AML-193 (cell line): ENCODE data around the gene PITPNM2.
A peak's percentile ranks its signal among the peaks of the same experiment; 100 is the strongest.

ENCODE experiments used
- DNase-seq, 2 experiments: peaks; one replicate each; lab custom pipeline; 2025; lab: John Stamatoyannopoulos, UW

The PITPNM2 gene

GRCh38 chr12:123150744-123151456 is at the start of gene PITPNM2:
Gene PITPNM2 (minus strand): TSS chr12:123151090. CDS start chr12:123034590, 116,500 bp downstream.
- DNase-seq: peak; percentile 19 to 28

GRCh38 chr12:123200414-123200813 is 49.5 kb upstream of the PITPNM2 start:
- DNase-seq: no peak

- DNase-seq: no peak
Observed at GRCh38 chr12:123199936-123200335, 49.0 kb upstream of the PITPNM2 start.

GRCh38 chr12:123187637-123188036 is 36.7 kb upstream of the PITPNM2 start:
- no peak for DNase-seq

DNA sequence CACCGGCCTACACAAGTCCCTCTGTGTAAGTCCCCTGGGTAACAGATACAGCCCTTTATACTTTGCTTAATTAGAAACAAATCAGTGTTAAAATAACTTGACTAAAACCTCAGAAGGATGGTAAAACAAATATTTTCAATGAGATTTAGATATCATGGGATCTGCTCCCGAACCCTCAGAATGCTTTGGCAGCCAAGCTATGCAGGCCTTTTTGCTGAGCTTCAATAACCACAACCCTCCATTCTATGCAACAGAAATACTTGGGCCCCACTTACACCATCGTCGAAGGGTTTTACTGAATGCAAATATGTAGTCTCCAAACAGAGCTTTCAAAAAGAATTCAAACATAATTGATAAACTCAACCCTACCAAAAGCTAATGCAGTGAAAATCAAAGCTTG is 29.3 kb upstream of the PITPNM2 start:
- no peak for DNase-seq

DNA sequence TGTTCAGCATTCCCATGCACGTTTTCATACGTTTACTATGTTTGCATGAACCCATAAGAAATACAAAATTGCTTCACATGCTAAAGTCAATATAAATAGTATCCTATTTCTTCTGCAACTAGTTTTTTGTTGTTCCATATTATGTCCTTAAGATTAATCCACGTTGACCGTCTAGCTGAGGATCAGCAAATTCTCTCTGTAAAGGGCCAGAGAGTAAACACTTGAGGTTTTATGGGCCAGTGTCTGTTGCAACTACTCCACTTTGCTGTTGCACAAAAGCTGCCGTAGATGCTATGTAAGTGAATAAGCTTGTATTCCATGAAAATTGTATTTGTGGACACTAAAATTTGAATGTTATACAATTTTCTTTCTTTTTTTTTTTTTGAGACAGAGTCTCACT is 21.1 kb upstream of the PITPNM2 start:
- no peak for DNase-seq

- DNase-seq: no peak
Observed at GRCh38 chr12:123167329-123167728, 16.4 kb upstream of the PITPNM2 start.

DNA sequence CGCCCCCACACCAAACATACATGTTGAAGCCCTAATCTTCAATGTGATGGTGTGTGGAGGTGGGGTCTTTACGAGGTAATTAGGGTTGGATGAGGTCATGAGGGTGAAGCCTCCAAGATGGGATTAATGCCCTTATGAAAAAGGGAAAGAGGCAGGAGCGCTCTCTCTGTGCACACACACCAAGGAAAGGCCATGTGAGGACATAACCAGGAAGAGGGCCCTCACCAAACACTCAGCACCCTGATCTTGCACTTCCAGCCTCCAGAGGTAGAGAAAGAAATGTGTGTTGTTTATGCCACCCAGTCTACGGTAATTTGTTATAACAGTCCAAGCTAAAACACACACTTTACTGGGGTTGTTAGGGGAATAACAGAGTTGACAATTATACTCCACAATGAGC is 14.6 kb upstream of the PITPNM2 start:
- DNase-seq: no peak

DNA sequence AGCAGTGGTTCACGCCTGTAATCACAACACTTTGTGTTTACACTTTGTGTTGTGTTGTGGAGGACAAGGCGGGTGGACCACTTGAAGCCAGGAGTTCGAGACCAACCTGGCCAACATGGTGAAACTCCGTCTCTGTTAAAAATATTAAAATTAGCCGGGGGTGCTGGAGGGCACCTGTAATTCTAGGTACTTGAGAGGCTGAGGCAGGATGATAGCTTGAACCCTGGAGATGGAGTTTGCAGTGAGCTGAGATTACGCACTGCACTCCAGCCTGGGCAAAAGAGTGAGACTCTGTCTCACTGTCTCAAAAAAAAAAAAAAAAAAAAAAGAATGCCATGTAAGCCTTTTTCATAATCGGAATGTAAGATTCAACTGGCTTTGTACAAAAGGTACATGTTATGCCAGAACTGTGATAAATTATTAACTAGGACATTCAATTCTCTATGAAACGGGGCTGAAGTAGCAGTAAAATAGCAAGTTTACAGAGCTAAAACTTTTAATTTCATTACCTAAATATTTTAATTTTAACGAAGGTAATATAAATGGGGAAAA is 13.9 kb upstream of the PITPNM2 start:
- DNase-seq: no peak

DNA sequence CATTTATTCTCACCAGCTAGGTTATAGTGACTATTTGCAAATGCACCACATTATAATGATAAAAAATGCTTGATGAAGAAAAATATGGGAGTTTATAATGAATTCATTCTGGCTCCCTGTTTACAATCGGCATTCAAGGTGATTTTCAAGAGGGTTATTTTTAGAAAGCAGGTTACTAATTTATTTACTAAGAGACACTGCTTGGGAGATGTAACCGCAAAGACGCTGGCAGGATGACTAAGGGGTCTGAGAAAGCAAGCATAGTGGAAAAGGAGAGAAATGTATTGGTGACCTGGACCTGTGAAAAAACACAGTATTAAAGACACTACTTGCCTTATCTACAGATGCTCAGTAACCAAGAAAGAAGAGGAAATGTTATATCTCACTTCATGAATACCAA is 13.3 kb upstream of the PITPNM2 start:
- DNase-seq: no peak

GRCh38 chr12:123163227-123163626 is 12.3 kb upstream of the PITPNM2 start:
- DNase-seq: no peak

DNA sequence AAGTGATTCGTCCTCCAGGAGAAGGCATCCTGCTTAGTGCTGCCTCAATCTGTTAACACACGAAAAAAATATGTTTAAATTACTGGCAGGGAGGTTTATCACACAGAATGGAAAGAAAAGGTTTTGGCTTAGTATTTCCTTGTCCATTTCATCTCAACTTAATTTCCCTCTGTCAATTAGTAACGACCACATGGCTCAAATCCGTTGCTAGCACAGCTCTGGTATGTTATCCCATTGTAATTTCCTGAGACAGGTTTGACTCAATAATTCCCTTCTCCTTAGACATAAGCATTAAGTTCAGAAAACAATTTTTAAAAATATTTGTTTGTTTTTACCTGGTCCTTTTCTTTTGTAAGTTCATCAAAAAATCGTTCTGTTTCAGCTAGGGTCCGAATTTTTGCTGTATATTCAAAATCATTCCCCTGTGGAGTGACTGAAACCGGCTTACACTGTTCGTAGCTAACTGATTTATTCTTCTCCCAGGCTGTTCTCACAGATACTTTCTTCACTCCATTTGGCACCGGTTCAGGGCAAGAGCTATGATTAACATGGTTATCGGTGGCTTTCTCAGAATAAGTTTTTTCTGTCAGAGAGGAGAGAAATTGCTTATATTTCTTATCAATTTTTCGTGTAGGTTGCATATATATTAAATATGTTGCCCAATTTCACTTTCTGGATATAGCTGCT is 10.1 kb upstream of the PITPNM2 start:
- DNase-seq: no peak

- DNase-seq: no peak
Observed at GRCh38 chr12:123153906-123154305, 3.0 kb upstream of the PITPNM2 start.

DNA sequence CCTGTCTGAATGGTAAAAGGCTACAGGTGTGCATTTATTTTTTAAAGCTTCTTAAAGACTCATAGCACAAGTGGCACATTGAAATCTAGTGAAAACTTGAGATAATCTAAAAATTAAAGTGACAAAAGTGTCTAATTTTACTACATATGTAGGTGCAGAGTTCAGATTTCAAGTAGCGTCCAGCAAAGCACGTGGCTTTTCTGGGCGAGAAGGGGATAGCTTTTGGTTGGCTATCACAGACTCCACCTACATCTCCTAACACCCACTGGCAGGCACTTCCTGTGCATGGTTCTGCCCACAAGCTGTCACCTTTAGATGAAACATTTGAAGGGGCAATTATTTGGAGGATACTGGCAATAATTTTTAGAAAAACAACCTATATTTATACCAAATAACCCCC is 1.9 kb upstream of the PITPNM2 start:
- DNase-seq: no peak

GRCh38 chr12:123151457-123152454 is 866 bp upstream of the PITPNM2 start:
- DNase-seq: no peak

GRCh38 chr12:123150275-123150743 is 581 bp downstream of the PITPNM2 start:
- no peak for DNase-seq

GRCh38 chr12:123149501-123150274 is 1.2 kb downstream of the PITPNM2 start:
- DNase-seq: no peak

DNA sequence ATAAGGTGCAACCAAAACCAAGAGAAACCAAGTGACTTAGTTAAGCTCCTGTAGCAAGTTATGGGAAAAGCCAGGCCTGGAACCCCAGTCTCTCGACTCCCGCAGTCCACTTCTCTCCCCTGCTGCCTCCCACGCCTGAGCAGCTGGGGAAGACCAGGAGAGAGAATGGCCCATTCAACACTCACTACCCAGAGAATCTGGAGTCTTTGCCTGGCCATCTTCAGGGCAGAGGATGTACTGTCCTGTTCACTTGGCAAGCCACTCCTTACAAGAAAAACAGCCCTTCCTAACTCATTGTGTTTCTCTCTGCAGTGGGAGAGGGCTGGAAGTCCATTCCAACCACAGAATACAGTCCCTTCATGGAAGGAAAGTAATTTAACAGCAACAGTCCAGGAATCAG is 1.8 kb downstream of the PITPNM2 start:
- no peak for DNase-seq

DNA sequence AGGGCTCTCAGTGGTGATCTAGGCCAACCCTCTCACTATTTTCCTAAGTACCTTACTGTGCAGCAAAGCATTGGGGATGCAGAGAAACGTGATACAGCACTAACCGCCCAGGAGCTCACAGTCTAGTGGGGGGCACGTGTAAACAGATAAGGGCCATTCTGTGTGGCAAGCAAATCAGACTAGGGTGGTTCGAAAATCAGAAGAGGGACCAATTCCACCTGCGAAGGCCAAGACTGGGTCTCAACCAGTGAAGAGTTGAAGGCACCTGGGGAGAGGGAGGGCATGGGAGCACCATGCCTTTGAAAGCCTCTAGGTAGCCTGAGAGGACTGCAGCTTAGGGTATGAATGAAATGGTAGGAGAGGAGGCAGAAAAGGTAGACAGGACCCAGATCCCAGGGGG is 2.2 kb downstream of the PITPNM2 start:
- DNase-seq: no peak

DNA sequence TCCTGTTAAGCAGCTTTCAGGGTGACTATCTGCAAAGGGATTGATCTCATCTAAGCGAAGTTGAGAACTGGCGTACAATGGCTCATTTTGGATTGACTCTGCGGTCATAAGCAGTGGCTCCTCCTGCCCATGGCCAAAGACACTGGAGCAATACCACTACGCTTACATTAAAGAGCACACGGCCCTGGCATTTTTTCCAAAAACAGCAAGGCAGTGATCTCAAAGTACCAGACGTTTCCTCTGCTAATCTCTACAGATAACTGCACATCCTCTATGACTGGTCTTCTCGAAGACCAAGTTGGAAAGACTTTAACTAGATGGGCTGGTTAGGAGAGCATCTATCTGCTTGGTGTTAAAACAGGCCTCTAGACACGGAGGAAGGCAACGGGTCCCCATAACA is 2.7 kb downstream of the PITPNM2 start:
- no peak for DNase-seq

DNA sequence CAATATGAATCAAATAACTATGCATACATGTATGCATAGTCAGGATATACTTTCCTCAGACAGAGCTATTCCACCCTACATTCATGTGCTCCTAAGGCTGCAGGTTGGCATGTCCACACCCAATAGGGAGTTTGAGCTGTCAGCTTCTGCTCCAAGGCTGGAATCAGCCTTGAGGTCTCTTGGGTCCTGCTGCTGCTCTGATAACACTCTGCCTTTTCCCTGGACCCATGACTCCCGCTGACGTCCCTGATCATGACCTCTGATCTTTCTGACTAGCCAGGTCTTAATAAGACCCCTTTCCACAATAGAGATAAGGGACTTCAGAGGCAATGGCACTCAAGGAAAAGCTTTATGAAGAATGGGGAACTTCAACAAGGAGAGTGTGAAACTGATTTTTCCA is 5.7 kb downstream of the PITPNM2 start:
- DNase-seq: no peak
